Panc1 (cell line): Measurements from ENCODE around the gene CARNS1. TPM values are rescaled to one million over a fixed set of nuclear protein-coding genes. Genes with fewer than 3 reads are reported as not detected.

Experiments
- ATAC-seq: fragments of 200-7000 bp; cut with Tn5 transposase; 2 replicates; pipeline ENCODE4 v1.9.1; 2020; ENCODE audit warnings: mild to moderate bottlenecking, moderate library complexity
- BruUV-seq: library from RNA; stranded (reverse); fragments of 400-500 nt; replicated peaks from 2 replicates; lab custom pipeline; 2021; lab: Mats Ljungman, UMichigan
- CTCF ChIA-PET: fragments of 300-600 bp; sonication (Branson Sonifier 250); formaldehyde crosslinking; loops from one replicate; lab custom pipeline; 2022; ENCODE audit warnings: antibody characterized with exemption; lab: Charles Lee
- POLR2A ChIA-PET: fragments of 300-600 bp; sonication (Branson Sonifier 250); formaldehyde crosslinking; loops from one replicate; lab custom pipeline; 2022; ENCODE audit warnings: antibody characterized with exemption; lab: Charles Lee
- DNase-seq: peaks from one replicate; pipeline ENCODE4 v3.0.0-alpha.2; 2010; ENCODE audit warnings: low read depth, low spot score
- H3K27ac ChIP-seq: 2 replicates; pipeline ENCODE4 v1.5.1; 2011; ENCODE audit warnings: mild to moderate bottlenecking, low read length, inconsistent platforms
- H3K27me3 ChIP-seq: fragments of 200-500 bp; sonication (Bioruptor generic); 2 replicates; pipeline ENCODE4 v1.6.0; 2014; ENCODE audit warnings: low read length, inconsistent platforms; ENCODE audit not compliant: control insufficient read depth, insufficient read depth
- H3K36me3 ChIP-seq: fragments of 200-500 bp; sonication (Bioruptor generic); 2 replicates; pipeline ENCODE4 v1.5.1; 2014; ENCODE audit warnings: inconsistent platforms, mild to moderate bottlenecking, low read length, moderate library complexity; ENCODE audit not compliant: control insufficient read depth, insufficient read depth
- H3K4me1 ChIP-seq: 2 replicates; pipeline ENCODE4 v1.5.1; 2011; ENCODE audit warnings: inconsistent platforms, mild to moderate bottlenecking, low read length, moderate library complexity; ENCODE audit not compliant: control insufficient read depth, insufficient read depth
- H3K4me3 ChIP-seq, 2 experiments: 2 replicates each; pipeline ENCODE4 v1.5.1; 2011 to 2012; ENCODE audit warnings: low read depth in 2 of 2, low read length in 2 of 2, mild to moderate bottlenecking in 2 of 2, inconsistent platforms in 1 of 2, moderate library complexity in 1 of 2
- H3K9me3 ChIP-seq: fragments of 200-500 bp; sonication (Bioruptor generic); 2 replicates; pipeline ENCODE4 v1.5.1; 2014; ENCODE audit warnings: low read depth, mild to moderate bottlenecking, inconsistent platforms, low read length, moderate library complexity; ENCODE audit not compliant: control insufficient read depth, insufficient read depth
- POLR2AphosphoS5 ChIP-seq: IDR thresholded peaks from 2 replicates; pipeline ENCODE4 v1.6.1; 2012; ENCODE audit warnings: mild to moderate bottlenecking, low read depth, low read length, moderate library complexity
- SIN3A ChIP-seq: IDR thresholded peaks from 2 replicates; pipeline ENCODE4 v1.6.1; 2012; ENCODE audit warnings: low read depth, mild to moderate bottlenecking, low read length, moderate library complexity, borderline replicate concordance; ENCODE audit not compliant: insufficient read depth
- TCF7L2 ChIP-seq: IDR thresholded peaks from 2 replicates; pipeline ENCODE4 v1.6.1; 2011; ENCODE audit warnings: mild to moderate bottlenecking, low read depth, low read length, inconsistent platforms
- in situ Hi-C: cut with HindIII; loops from 2 replicates; pipeline ENCODE4 v1.10.0; 2016; ENCODE audit warnings: low sequenced_read_pairs, low pct_unique_long_range_greater_than_20kb
- intact Hi-C: fragments of 100-400 bp; cut with micrococcal nuclease; formaldehyde crosslinking; loops from one replicate; pipeline ENCODE4 v1.10.0; 2022; ENCODE audit not compliant: unreplicated experiment
- total RNA-seq: library from RNA; stranded (reverse); gene quantifications from one replicate; pipeline ENCODE4 v1.2.1, GENCODE V29; 2021; ENCODE audit not compliant: unreplicated experiment
- TF ChIP-seq, protein P1 (sequence below): fragments of 450-650 bp; IDR thresholded peaks from 2 replicates; pipeline ENCODE4 v1.5.1; 2017; ENCODE audit warnings: mild to moderate bottlenecking
- TF ChIP-seq, protein P2 (sequence below), 2 experiments: IDR thresholded peaks; 2 replicates each; pipeline ENCODE4 v1.6.1; 2011 to 2012; ENCODE audit warnings: low read depth in 2 of 2, control low read depth in 1 of 2, low read length in 1 of 2, mild to moderate bottlenecking in 1 of 2, moderate library complexity in 1 of 2; ENCODE audit not compliant: insufficient read depth in 1 of 2

CARNS1 gene
- total RNA-seq, 1 experiment from 2014 or later, result 1.0 TPM

DNA sequence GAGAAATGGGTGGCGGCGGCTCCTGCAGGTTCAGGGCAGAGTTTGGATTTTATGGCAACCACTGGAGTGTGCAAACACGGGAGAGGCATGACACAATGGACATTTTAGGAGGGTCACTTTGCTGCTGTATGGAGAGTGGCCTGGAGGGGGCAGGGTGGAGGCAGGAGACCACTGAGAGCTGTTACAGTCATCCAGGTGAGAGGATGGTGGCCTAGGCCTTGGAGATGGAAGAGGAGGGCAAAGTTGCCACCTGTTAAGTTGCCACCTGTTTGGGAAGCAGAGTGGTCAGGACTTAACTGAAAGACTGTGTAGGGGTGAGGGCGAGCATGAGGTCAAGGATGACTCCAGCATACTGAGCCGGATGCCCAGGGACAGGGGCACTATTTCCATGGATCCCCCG is 26.0 kb upstream of the CARNS1 start:
- ChIA-PET POLR2A (no interaction called here), CTCF (interaction anchor here (1.2 to 1.3 kb wide), 2 partner anchors 9 to 43 kb away, joined by 3 to 5 read pairs; no protein-coding TSS in a partner anchor)
- intact Hi-C loops (loop anchor here (10.0 kb wide), 1 partner anchor 125 kb away; the partner anchor contains the start of gene GRK2), in situ Hi-C loops (no loop called here)
- peaks cover 14% of the 10 kb centered on the region for H3K4me1 ChIP-seq
- H3K27ac ChIP-seq, result no peak overlapping the region
- TF ChIP-seq POLR2AphosphoS5, result peak; percentile 42; the same call in 1 of the 2 replicates
- TF ChIP-seq, protein P1, sequence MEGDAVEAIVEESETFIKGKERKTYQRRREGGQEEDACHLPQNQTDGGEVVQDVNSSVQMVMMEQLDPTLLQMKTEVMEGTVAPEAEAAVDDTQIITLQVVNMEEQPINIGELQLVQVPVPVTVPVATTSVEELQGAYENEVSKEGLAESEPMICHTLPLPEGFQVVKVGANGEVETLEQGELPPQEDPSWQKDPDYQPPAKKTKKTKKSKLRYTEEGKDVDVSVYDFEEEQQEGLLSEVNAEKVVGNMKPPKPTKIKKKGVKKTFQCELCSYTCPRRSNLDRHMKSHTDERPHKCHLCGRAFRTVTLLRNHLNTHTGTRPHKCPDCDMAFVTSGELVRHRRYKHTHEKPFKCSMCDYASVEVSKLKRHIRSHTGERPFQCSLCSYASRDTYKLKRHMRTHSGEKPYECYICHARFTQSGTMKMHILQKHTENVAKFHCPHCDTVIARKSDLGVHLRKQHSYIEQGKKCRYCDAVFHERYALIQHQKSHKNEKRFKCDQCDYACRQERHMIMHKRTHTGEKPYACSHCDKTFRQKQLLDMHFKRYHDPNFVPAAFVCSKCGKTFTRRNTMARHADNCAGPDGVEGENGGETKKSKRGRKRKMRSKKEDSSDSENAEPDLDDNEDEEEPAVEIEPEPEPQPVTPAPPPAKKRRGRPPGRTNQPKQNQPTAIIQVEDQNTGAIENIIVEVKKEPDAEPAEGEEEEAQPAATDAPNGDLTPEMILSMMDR, result no peak; the same call in 1 of the 2 replicates
- TF ChIP-seq, protein P2, sequence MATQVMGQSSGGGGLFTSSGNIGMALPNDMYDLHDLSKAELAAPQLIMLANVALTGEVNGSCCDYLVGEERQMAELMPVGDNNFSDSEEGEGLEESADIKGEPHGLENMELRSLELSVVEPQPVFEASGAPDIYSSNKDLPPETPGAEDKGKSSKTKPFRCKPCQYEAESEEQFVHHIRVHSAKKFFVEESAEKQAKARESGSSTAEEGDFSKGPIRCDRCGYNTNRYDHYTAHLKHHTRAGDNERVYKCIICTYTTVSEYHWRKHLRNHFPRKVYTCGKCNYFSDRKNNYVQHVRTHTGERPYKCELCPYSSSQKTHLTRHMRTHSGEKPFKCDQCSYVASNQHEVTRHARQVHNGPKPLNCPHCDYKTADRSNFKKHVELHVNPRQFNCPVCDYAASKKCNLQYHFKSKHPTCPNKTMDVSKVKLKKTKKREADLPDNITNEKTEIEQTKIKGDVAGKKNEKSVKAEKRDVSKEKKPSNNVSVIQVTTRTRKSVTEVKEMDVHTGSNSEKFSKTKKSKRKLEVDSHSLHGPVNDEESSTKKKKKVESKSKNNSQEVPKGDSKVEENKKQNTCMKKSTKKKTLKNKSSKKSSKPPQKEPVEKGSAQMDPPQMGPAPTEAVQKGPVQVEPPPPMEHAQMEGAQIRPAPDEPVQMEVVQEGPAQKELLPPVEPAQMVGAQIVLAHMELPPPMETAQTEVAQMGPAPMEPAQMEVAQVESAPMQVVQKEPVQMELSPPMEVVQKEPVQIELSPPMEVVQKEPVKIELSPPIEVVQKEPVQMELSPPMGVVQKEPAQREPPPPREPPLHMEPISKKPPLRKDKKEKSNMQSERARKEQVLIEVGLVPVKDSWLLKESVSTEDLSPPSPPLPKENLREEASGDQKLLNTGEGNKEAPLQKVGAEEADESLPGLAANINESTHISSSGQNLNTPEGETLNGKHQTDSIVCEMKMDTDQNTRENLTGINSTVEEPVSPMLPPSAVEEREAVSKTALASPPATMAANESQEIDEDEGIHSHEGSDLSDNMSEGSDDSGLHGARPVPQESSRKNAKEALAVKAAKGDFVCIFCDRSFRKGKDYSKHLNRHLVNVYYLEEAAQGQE (IDR thresholded peaks at IDR 0.05; ENCODE audit: insufficient read depth in 1 of 2, low read depth in 2 of 2, low read length in 1 of 2), result no peak
- DNase-seq, result peak; percentile 38
- no peaks in the 10 kb centered on the region for H3K36me3 ChIP-seq
- peak; percentile 51 for ATAC-seq
- no peaks in the 10 kb centered on the region for H3K9me3 ChIP-seq
- no peaks in the 10 kb centered on the region for H3K27me3 ChIP-seq
- no peak overlapping the region for H3K4me3 ChIP-seq
- no TSS peak for BruUV-seq

DNA sequence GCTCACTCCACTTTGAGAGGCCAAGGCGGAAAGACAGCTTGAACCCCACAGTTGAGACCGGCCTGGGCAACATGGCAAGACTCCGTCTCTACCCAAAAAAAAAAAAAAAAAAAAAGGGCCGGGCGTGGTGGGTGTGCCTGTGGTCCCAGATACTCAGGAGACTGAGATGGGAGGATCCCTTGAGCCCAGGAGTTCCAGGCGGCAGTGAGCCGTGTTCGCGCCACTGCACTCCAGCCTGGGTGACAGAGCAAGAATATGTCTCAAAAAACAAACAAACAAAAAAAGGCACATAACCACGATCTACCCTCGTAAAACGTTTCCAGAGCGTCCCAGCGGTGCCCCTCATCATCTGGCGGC is 24.6 kb upstream of the CARNS1 start:
- CTCF ChIA-PET, result no interaction called here
- no peak for ATAC-seq
- H3K27ac ChIP-seq, result peak overlapping the region; percentile 88
- no peaks in the 10 kb centered on the region for H3K36me3 ChIP-seq
- BruUV-seq, result no TSS peak
- H3K4me3 ChIP-seq, result peak overlapping the region; percentile 87 to 100
- peaks cover 10% of the 10 kb centered on the region for H3K4me1 ChIP-seq
- no peaks in the 10 kb centered on the region for H3K9me3 ChIP-seq
- no peaks in the 10 kb centered on the region for H3K27me3 ChIP-seq
- TF ChIP-seq, protein P1, result no peak
- TF ChIP-seq POLR2AphosphoS5, result no peak
- TF ChIP-seq, protein P2 (IDR thresholded peaks at IDR 0.05; ENCODE audit: insufficient read depth in 1 of 2, low read depth in 2 of 2, low read length in 1 of 2), result no peak
- no peak for TF ChIP-seq SIN3A
- no peak for TF ChIP-seq TCF7L2
- POLR2A ChIA-PET, result no interaction called here
- intact Hi-C loops, result no loop called here
- no peak for DNase-seq
- in situ Hi-C loops, result no loop called here
